ENCODE data around the gene SHANK1.

DNA sequence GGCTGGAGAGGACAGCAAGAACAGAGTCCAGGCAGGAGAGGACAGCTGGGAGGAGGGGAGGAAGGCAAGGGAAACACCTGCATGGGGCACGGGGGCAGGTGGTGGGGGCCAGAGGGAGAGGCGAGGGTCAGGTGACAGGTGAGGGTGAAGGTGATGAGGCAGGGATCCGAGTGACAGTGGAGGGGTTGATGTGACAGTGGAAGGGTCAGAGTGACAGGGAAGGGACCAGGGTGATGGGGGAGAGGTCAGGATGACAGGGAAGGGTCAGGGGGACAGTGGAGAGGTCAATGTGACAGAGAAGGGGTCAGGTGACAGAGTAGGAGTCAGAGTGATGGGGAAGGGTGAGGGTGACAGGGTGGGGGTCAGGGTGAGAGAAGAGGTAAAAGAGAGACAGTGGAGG is 41.3 kb downstream of the SHANK1 start:
- TF ChIP-seq CTCF (IDR thresholded peaks at IDR 0.05) (no peak), POLR2A (IDR thresholded peaks at IDR 0.05) (no peak)
